GM23248 (cell line): Measurements from ENCODE around the gene DNAJC10. TPM values are rescaled to one million over a fixed set of nuclear protein-coding genes. Genes with fewer than 3 reads are reported as not detected.
A peak's percentile ranks its signal among the peaks of the same experiment; 100 is the strongest.

ENCODE experiments used
- DNase-seq: peaks from one replicate; pipeline ENCODE4 v3.0.0-alpha.2; 2015
- H2AFZ ChIP-seq: fragments of 200-600 bp; sonication (generic); 2 replicates; pipeline ENCODE4 v1.6.1; 2016; ENCODE audit warnings: antibody characterized with exemption
- H3F3A ChIP-seq: fragments of 200-600 bp; sonication (generic); 2 replicates; pipeline ENCODE4 v1.6.1; 2016; ENCODE audit warnings: mild to moderate bottlenecking, antibody characterized with exemption, mixed run types; ENCODE audit not compliant: insufficient read depth
- H3K27ac ChIP-seq: fragments of 200-600 bp; sonication (generic); 2 replicates; pipeline ENCODE4 v1.5.1; 2016; ENCODE audit warnings: mild to moderate bottlenecking
- H3K27me3 ChIP-seq: fragments of 200-600 bp; sonication (generic); replicated peaks from 2 replicates; pipeline ENCODE4 v1.6.1; 2016; ENCODE audit warnings: mild to moderate bottlenecking; ENCODE audit not compliant: insufficient read depth
- H3K36me3 ChIP-seq: fragments of 200-600 bp; sonication (generic); 2 replicates; pipeline ENCODE4 v1.6.1; 2016; ENCODE audit warnings: low read depth, mild to moderate bottlenecking
- H3K4me1 ChIP-seq: fragments of 200-600 bp; sonication (generic); 2 replicates; pipeline ENCODE4 v1.6.1; 2016; ENCODE audit warnings: mild to moderate bottlenecking; ENCODE audit not compliant: insufficient read depth
- H3K4me2 ChIP-seq: fragments of 200-600 bp; sonication (generic); one replicate; pipeline ENCODE4 v1.6.1; 2016; ENCODE audit warnings: mild to moderate bottlenecking; ENCODE audit not compliant: unreplicated experiment
- H3K4me3 ChIP-seq: fragments of 200-600 bp; sonication (generic); 2 replicates; pipeline ENCODE4 v1.5.1; 2016; ENCODE audit warnings: mild to moderate bottlenecking
- H3K79me2 ChIP-seq: fragments of 200-600 bp; sonication (generic); 2 replicates; pipeline ENCODE4 v1.6.1; 2016; ENCODE audit warnings: mild to moderate bottlenecking; ENCODE audit not compliant: insufficient read depth
- H3K9ac ChIP-seq: fragments of 200-600 bp; sonication (generic); 2 replicates; pipeline ENCODE4 v1.6.1; 2016; ENCODE audit warnings: mild to moderate bottlenecking
- H3K9me2 ChIP-seq: fragments of 200-600 bp; sonication (generic); 2 replicates; pipeline ENCODE4 v1.6.1; 2016; ENCODE audit warnings: mixed run types, mild to moderate bottlenecking, moderate library complexity; ENCODE audit not compliant: insufficient read depth
- H3K9me3 ChIP-seq: fragments of 200-600 bp; sonication (generic); one replicate; pipeline ENCODE4 v1.6.1; 2017; ENCODE audit warnings: low read depth
- H4K20me1 ChIP-seq: fragments of 200-600 bp; sonication (generic); 2 replicates; pipeline ENCODE4 v1.6.0; 2016; ENCODE audit not compliant: insufficient read depth
- EZH2 ChIP-seq: fragments of 200-600 bp; sonication (generic); IDR thresholded peaks from 2 replicates; pipeline ENCODE4 v1.6.1; 2018; ENCODE audit warnings: antibody characterized with exemption, mild to moderate bottlenecking; ENCODE audit not compliant: insufficient read depth, poor library complexity, severe bottlenecking
- EZH2phosphoT487 ChIP-seq: fragments of 200-600 bp; sonication (generic); IDR thresholded peaks from 2 replicates; pipeline ENCODE4 v1.6.1; 2018; ENCODE audit warnings: antibody characterized with exemption, moderate library complexity, mild to moderate bottlenecking, low read depth; ENCODE audit not compliant: insufficient read depth
- WGBS, 2 experiments: methylation state at CpG; one replicate each; pipeline ENCODE4 v1.1.6; 2015 to 2017; ENCODE audit warnings: low lambda C conversion rate in 2 of 2, low coverage in 1 of 2; ENCODE audit errors: missing lambda C conversion rate in 2 of 2; 5-methylcytosine and 5-hydroxymethylcytosine counted together
- in situ Hi-C: fragments of 300-500 bp; cut with MboI; formaldehyde crosslinking; loops from 2 replicates; pipeline ENCODE4 v1.15.0; 2020
- polyA plus RNA-seq: library from polyadenylated mRNA; unstranded; fragments of >200 nt; fragmentation: Nextera tagmentation; extraction: Ambion mirVana; gene quantifications from 2 replicates; pipeline ENCODE4 v1.2.1, GENCODE V29; 2016
- total RNA-seq: library from RNA; depleted of rRNA; stranded (reverse); fragments of >200 nt; shearing (Covaris generic); gene quantifications from 2 replicates; pipeline ENCODE4 v1.2.3, GENCODE V29; 2014

Gene DNAJC10
- total and polyA plus RNA-seq, 2 experiments from 2014 or later, result 96.0 to 117 TPM

- Histone ChIP-seq H3K9ac (no peak overlapping the region), H3K4me2 (no peak overlapping the region), H3K9me2 (no peaks in the 10 kb centered on the region), H3K27ac (no peak overlapping the region), H3K36me3 (no peaks in the 10 kb centered on the region), H3K79me2 (no peaks in the 10 kb centered on the region), H2AFZ (no peak overlapping the region), H3K27me3 (no peaks in the 10 kb centered on the region), H4K20me1 (no peaks in the 10 kb centered on the region), H3K4me3 (no peak overlapping the region), H3K4me1 (peaks cover 9% of the 10 kb centered on the region; the same call in 1 of the 2 replicates), H3F3A (no peaks in the 10 kb centered on the region), H3K9me3 (no peaks in the 10 kb centered on the region)
- 54 to 63% methylated on average over 6 of the region's 6 CpGs for WGBS, 2 experiments
- in situ Hi-C loops, result loop anchor here (25.0 kb wide), 2 partner anchors 731 to 906 kb away; no protein-coding TSS in a partner anchor
- no peak for TF ChIP-seq EZH2
- TF ChIP-seq EZH2phosphoT487, result no peak
- DNase-seq, result peak; percentile 3
These were observed 47.4 kb upstream of the DNAJC10 start for GRCh38 chr2:182668671-182669070.

GRCh38 chr2:182672466-182673165, 43.4 kb upstream of the DNAJC10 start:
- peak; percentile 69 for DNase-seq
- no peaks in the 10 kb centered on the region for H4K20me1 ChIP-seq
- H3K4me1 ChIP-seq, result peaks cover 9% of the 10 kb centered on the region; the same call in 1 of the 2 replicates
- in situ Hi-C loops, result loop anchor here (25.0 kb wide), 2 partner anchors 735 to 910 kb away; no protein-coding TSS in a partner anchor
- H3K27me3 ChIP-seq, result no peaks in the 10 kb centered on the region
- no peaks in the 10 kb centered on the region for H3K9me2 ChIP-seq
- H3F3A ChIP-seq, result no peaks in the 10 kb centered on the region
- WGBS, 2 experiments, result 19 to 20% methylated on average over 6 of the region's 6 CpGs
- no peaks in the 10 kb centered on the region for H3K36me3 ChIP-seq
- H3K4me3 ChIP-seq, result no peak overlapping the region
- peak overlapping the region; percentile 10 for H3K4me2 ChIP-seq
- H3K79me2 ChIP-seq, result no peaks in the 10 kb centered on the region
- TF ChIP-seq EZH2phosphoT487 (no peak), EZH2 (no peak)
- peak overlapping the region; percentile 46 for H2AFZ ChIP-seq
- no peak overlapping the region for H3K9ac ChIP-seq
- no peaks in the 10 kb centered on the region for H3K9me3 ChIP-seq
- H3K27ac ChIP-seq, result no peak overlapping the region

- no peaks in the 10 kb centered on the region for H3K36me3 ChIP-seq
- H3K4me1 ChIP-seq, result no peaks in the 10 kb centered on the region
- H3K27ac ChIP-seq, result no peak overlapping the region
- no peaks in the 10 kb centered on the region for H3K79me2 ChIP-seq
- no peaks in the 10 kb centered on the region for H3K9me2 ChIP-seq
- H3K9ac ChIP-seq, result no peak overlapping the region
- no peak overlapping the region for H3K4me2 ChIP-seq
- H3K4me3 ChIP-seq, result no peak overlapping the region
- no peak for TF ChIP-seq EZH2
- no peak for TF ChIP-seq EZH2phosphoT487
- no peaks in the 10 kb centered on the region for H3K9me3 ChIP-seq
- H3F3A ChIP-seq, result no peaks in the 10 kb centered on the region
- H3K27me3 ChIP-seq, result no peaks in the 10 kb centered on the region
- no peak for DNase-seq
- WGBS, 2 experiments, result 22 to 33% methylated on average over 1 of the region's 1 CpG
- in situ Hi-C loops, result no loop called here
- H2AFZ ChIP-seq, result no peak overlapping the region
- H4K20me1 ChIP-seq, result no peaks in the 10 kb centered on the region
These were observed 35.2 kb upstream of the DNAJC10 start for GRCh38 chr2:182680837-182681236.

- Histone ChIP-seq H3K4me2 (no peak overlapping the region), H3K4me1 (no peaks in the 10 kb centered on the region), H2AFZ (no peak overlapping the region), H3F3A (no peaks in the 10 kb centered on the region), H3K9me2 (no peaks in the 10 kb centered on the region), H3K9ac (no peak overlapping the region), H3K36me3 (no peaks in the 10 kb centered on the region), H3K79me2 (no peaks in the 10 kb centered on the region), H4K20me1 (no peaks in the 10 kb centered on the region), H3K9me3 (no peaks in the 10 kb centered on the region), H3K27ac (no peak overlapping the region), H3K4me3 (no peak overlapping the region), H3K27me3 (no peaks in the 10 kb centered on the region)
- no peak for TF ChIP-seq EZH2
- in situ Hi-C loops, result no loop called here
- WGBS, 2 experiments, result 56 to 61% methylated on average over 1 of the region's 1 CpG
- DNase-seq, result no peak
These were observed 33.8 kb upstream of the DNAJC10 start for GRCh38 chr2:182682210-182682609.
